Adrenal gland (tissue), 5 donors: ENCODE measurements around the gene GMEB2.

ENCODE experiments used
- POLR2A ChIP-seq, 2 donors: fragments of 450-650 bp; IDR thresholded peaks; one replicate each; pipeline ENCODE4 v1.6.1; 2017; ENCODE audit warnings: antibody characterized with exemption in 2 of 2, mild to moderate bottlenecking in 2 of 2, moderate library complexity in 1 of 2
- TF ChIP-seq, protein P1 (sequence below), 6 experiments: fragments of 450-650 bp in 4 of 6; fragments of 200-600 bp in 2 of 6; sonication (generic) in 1 of 6; IDR thresholded peaks; 1 replicate in 5 of 6; 2 replicates in 1 of 6; pipeline versions ENCODE4 v1.5.1 to v1.8.0; 2016 to 2021; ENCODE audit warnings: antibody characterized with exemption in 6 of 6, mild to moderate bottlenecking in 2 of 6, moderate library complexity in 1 of 6
- donor health status: DM: no; HTN: no; CAD: no.

GRCh38 chr20:63662813-63663189, 35.9 kb upstream of the GMEB2 start:
- TF ChIP-seq, protein P1, sequence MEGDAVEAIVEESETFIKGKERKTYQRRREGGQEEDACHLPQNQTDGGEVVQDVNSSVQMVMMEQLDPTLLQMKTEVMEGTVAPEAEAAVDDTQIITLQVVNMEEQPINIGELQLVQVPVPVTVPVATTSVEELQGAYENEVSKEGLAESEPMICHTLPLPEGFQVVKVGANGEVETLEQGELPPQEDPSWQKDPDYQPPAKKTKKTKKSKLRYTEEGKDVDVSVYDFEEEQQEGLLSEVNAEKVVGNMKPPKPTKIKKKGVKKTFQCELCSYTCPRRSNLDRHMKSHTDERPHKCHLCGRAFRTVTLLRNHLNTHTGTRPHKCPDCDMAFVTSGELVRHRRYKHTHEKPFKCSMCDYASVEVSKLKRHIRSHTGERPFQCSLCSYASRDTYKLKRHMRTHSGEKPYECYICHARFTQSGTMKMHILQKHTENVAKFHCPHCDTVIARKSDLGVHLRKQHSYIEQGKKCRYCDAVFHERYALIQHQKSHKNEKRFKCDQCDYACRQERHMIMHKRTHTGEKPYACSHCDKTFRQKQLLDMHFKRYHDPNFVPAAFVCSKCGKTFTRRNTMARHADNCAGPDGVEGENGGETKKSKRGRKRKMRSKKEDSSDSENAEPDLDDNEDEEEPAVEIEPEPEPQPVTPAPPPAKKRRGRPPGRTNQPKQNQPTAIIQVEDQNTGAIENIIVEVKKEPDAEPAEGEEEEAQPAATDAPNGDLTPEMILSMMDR (IDR thresholded peaks at IDR 0.05), result no peak
- no peak for TF ChIP-seq POLR2A (IDR thresholded peaks at IDR 0.05)
